EL (cell line): Measurements from ENCODE around the gene ESR1.
"Not testable (repeated sequence)": the region's sequence is repeated elsewhere in the genome, so short reads cannot be mapped to it uniquely, and the experiment has no call there.

Source experiments
- DNase-seq: peaks from one replicate; pipeline ENCODE4 v3.0.0-alpha.2; 2016

The ESR1 gene

DNA sequence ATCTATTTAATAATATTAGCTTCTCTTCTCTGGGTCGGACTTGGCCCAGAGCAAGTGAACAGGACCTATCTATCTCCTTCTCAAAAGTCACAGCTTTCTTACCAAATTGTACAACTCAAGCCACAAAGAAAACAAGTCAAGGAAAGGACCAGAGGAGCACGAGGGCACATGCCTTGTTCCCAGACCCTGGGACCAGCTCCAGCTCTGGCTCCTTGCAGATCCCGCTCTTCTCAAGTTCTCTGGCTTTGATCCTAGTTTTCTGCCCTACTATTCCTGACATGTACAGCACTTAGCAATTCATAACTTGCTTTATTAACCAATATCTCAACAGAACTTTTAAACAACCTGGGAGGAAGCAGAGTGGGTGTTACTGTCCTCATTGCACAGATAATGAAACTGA, 185.9 kb downstream of the ESR1 start:
- DNase-seq = no peak

DNA sequence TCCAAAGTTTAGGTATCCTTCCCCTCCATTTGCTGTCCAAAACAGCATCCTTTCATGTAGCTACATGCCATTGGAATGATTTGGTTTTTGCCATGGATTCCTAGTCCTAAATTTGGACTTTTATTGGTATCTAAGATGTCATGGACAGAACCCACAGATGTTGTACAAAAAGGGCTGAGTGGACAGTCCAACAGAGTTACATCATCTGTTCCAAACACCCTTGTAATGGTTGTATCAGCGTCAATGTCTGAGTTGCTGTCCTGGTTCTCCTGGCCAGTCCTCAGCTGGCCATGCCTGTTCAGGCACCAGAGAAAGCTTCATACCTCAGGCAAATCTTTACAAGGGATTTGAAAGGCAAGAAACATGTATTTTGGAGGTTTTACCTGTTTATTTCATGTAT, 191.3 kb downstream of the ESR1 start:
- peak; percentile 36 for DNase-seq

DNA sequence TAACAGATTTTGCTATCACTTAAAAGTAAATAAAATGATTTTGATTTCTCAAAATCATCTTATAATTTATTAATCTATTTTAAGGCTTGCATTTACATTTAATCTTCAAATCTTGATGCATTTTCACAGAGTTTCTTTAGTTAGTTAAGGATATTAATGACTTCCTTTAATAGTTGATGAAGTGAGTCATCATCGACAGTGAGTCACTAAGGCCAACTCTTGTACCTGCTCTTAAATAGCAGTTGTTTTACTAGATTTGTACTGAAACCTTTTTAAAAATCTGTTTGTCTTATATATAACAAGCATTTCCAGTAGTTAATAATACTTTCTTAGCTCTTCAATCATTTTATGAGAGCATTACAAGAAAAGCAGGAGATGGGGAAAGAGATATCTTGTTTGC, 191.7 kb downstream of the ESR1 start:
- DNase-seq = peak; percentile 48

DNA sequence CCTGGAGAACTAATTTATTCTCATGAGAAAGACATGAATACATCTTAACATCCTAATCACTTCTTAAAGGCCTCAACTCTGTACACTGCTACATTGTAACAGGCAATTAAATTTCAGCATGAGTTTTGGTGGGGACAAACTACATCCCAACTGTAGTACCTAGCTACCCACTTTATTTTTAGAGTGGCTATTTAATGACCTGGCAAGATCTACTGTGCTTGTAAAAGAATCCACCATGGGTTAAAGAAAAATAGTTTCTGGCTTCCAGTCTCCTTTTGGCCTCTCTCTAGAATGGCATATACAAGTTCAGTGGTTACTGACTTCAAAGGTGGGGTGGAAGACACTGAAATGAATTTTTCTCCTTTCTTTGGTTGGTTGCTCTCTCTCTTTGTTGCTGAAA, 193.9 kb downstream of the ESR1 start:
- DNase-seq = no peak

DNA sequence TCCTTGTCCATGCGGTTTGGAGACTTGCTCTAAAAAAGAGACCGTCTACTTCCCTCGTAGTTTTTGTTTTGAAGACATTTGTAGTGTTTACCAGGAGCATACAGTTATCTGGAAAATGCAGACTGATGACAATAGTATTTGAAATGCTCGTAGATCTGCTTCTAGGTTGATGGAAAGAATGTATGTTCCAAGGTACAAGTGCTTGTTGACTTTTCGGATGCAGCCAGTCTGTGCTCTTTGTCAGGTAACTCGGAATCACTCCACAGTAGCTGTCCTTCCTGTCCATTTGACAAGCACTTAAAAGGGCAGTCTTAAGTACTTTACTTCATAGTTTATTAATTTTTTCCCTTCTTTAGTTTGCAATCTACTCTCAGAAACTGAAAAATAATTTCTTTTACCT, 194.8 kb downstream of the ESR1 start:
- no peak for DNase-seq

DNA sequence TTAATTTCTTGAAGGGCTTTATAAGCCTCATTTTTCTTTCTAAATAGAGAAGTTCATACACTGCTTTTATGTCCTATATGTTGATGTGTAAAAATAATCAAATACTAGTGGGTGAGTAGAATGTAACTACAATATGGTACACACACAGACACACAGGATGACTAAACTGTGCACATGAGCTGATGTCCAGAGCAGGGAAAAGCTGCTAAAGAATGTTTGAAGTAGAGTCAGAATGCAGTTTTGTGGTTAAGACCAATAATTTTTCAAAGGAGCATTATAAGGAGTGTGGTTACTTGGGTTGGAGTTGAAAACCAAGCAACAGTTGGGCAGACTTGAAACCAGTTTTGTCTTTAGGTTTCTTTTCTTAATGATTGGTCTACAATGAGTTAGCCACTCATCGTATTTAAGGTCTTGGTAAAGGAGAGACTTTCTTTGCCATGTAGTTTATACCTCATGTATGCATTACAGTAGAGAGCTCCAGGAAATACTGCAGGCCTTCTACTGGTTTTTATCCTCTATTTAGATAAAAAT, 196.6 kb downstream of the ESR1 start:
- peak; percentile 26 for DNase-seq

DNA sequence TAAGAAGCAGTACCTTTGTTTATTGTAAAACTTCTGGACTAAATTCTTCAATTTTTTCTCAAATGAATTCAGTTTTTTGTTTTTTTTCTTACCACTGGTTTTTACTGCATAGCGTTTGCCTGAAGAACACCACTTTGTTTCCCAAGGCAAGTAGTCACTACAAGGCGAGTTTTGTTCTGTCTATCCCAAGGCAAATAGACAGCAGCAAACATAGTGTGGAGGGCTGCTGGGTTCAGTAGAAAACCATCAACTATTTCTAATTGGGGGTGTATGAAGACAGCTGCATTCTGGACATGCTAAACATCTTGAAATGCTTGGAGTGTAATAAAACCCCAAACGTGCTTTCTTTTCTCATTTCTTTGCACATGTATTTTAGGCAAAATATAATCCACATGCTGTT, 197.4 kb downstream of the ESR1 start:
- DNase-seq = no peak

DNA sequence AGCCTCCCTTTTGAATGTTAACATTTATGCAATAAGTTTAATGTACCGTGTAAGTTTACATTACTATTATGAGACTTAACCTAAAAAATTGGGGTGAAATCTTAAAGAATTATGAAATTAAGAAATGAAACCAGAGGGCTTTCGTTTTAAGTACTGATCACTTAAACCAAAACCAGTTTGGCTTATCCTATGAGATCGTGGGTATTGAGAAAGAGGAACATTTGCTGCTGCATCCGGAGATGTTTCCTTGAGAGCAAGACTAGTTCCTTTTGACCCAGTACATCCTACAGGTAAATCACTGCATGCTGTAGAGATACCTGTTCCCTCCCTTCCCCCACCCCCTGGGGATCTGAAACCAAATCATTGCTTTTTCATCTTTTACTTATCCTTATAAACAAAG, 201.3 kb downstream of the ESR1 start:
- no peak for DNase-seq

DNA sequence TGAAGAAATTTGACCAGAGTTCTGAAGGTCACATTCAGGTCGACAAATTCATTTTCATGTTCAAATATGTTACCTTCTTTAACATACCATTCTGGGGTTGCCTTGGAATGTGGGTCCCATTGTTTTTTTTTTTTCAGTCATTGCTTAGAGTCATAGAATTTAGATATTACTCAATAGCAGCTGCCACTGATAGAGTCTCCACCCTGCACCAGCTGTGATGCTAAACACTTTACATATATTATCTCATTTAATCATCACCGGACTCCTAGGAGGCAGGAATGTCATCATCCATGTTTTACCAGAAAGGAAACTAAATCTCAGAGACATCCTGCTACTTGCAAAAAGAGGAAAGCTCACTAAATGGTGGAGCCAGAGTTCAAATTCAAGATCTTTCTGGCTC, 204.7 kb downstream of the ESR1 start:
- DNase-seq = no peak

DNA sequence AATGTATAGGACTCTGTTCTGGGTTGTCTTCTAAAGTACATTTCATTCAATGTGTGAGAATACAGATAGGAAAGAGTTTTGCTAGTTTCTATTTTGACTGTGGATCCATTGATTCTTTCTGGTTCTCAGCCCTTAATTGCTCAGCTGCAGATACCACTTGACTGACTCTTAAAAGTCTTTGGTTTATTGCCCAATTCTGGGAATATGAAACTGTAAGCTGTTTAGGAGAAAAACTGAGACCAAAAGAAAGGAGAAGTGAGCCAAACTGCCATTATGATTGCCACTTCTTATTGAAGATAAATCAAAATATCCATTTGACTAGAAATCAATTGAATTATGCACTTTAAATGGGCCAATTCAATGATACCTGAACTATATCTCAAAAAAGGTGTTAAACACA, 211.4 kb downstream of the ESR1 start:
- no peak for DNase-seq

DNA sequence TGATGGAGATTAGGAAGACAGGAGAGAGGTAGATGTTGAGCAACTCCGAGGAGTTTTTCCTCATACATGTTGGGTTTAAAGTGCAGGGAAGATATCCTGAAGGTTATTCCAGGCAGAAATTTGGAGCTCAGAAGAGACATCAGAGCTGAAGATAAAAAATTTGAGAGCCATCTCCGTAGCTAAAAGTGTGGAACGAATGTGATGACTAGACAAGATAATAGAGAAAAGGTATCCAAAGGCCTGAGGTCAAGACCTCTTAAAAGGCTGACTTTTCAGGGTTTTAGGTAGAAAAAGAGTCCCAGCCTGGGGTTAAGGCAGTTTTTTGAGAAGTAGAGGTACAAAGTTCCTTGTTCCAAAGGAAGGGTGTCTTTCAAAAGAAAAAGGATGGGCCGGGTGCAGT, 214.8 kb downstream of the ESR1 start:
- no peak for DNase-seq

DNA sequence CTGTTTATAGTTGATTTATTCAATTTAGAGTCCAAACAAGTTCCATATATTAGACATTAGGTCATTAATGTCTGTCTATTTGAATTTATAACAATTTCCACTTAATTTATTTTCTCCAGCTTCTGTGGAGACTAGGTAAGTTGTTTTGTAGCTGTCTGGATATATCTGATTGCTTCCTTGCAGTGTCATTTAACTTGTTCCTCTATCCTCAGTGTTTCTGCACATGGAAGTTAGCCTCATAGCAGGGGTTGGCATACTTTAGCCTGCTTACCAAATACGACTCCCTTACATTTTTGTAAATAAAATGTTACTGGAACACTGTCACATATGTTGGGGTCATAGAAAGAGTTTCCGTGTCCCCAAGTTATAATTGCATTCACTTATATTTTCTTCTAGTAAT, 216.1 kb downstream of the ESR1 start:
- DNase-seq = no peak

DNA sequence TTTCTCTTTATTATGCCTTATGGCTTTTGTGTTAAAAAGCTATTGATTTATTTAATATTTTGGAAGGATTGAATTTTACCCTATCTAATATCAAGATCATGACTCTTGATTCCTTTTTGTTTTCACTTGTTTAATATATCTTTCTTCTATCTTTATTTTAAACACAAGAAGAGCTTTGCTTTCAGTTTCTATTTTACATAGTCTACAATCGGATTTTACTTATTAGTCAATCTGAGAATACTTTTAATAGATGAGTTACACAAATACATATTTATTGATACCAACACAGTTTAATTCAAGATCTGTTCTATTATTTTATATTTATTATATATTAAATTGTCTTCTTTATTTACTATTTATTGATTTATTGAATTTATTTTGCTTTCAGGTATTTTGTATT, 218.8 kb downstream of the ESR1 start:
- DNase-seq = no peak

DNA sequence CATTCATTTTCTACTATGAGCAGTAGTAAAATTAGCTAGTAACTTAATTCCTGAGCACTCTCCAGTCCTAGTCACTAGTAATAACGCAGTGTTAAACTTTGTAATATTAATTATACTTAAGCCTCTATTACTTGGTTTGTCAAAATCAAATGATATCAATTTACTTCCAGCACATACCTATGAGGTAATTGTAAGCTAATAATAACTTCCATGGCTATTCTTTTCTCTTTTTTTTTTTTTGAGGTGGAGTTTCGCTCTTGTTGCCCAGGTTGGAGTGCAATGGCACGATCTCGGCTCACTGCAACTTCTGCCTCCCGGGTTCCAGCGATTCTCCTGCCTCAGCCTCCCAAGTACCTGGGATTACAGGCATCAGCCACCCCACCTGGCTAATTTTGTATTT, 219.3 kb downstream of the ESR1 start:
- not testable (repeated sequence) for DNase-seq

DNA sequence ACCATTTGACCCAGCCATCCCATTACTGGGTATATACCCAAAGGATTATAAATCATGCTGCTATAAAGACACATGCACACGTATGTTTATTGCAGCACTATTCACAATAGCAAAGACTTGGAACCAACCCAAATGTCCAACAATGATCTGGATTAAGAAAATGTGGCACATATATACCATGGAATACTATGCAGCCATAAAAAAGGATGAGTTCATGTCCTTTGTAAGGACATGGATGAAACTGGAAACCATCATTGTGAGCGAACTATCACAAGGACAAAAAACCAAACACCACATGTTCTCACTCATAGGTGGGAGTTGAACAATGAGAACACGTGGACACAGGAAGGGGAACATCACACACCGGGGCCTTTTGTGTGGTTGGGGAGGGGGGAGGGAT, 226.3 kb downstream of the ESR1 start:
- DNase-seq = not testable (repeated sequence)

DNA sequence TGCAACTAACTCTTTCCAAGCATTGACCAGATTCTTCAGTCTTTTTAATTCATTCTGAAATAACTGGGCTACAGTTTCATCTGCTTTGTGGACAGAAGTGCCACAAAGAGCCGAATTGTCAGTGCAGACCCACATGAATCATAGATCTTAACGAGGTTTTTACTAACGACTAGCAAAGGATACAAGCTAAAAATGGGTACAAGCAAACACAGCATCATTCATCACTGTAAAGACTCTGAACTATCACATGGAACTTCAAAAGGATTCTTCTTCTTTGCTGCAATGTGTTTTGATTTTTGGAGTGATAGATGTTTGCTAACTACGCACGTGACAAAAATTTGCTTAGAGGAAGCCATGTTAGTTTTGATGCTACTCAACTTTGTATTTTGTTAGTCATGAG, 227.1 kb downstream of the ESR1 start:
- no peak for DNase-seq

DNA sequence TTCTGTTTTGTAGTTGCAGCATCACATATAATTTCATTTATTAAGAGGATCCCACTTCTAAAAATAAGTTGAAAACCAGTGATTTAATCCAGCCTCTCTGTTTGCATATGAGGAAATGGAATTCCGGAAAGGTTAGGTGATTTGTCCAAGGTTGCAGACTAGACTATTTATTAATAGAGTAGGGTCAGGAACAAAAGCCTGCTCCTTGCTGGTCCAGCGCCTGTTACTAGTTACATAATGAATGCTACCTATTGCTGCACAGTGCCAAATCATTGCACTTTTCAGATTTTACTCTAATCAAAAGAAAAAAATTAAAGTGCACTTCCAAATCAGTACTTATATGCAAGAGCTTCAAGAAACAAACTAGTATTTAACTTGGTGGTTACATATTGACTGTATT, 238.6 kb downstream of the ESR1 start:
- DNase-seq = no peak

DNA sequence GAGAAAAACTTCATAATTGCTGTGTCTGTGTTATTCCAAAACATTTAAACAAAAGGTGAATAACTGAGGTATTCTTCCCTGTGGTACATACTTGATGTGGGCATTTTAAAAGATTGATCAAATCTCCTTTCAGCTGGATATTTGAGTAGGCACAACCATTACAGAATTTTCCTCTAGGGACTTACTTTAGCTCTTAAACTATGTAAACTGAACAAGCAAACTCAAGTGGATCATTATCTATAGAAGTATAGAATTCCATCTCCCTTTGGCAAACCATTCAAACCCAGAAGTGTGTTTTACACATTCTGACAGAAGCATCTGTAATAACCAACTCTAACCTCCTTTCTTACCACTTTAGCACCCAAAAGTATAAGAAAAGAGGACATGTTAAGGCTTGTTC, 241.4 kb downstream of the ESR1 start:
- DNase-seq = no peak

DNA sequence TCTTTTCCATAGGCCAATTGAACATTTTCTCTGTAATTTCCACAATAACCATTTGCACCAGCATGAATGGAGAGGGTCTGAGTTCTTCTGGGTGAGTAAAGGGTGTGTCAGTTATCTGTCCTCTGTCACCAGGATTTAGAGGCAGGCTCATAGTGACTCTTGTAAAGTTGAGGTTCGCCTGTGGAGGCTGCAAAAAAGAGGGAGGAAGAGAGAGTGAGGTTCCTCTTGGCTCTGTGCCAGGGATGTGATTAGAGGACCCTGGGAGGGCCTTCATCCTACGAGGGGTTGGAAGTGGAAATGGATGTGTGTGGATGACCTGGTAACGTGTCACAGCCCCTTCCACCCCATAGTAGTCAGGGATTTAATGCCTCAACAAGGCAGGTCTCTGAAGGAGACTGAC, 242.0 kb downstream of the ESR1 start:
- no peak for DNase-seq

DNA sequence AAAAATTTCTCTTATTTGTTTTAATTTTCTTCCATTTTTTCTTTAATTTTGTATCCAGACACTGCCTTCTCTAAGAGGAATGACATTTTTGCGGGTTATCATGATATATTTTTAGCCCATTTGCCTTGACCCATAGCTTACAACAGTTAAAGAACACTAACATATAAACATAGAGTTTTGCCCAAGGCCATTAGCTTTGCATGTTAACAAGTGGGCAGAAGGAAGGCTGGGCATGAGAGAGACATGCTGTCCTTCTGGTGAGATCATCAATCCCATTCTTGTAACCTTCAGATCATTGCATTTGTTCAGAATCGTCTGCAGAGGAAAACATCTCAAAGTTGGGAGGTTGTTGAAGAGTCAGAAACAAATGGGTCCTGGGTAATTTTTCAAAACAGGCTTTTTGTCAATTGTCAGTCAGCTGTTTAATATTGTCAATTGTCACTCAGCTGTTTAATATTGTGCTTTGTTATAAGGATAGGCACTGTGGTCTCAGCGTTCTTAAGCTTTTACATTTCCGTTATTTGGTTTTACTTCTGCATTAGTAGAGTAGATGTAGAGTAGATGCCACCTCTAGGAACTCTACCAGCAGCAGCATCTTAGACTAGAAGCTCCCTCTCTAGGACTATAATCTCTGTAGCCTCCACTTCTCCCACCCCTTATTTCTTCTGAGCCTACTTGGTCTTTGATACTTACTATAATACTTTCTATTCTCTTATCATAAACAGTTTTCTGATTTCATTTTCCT, 243.1 kb downstream of the ESR1 start:
- peak; percentile 28 for DNase-seq

DNA sequence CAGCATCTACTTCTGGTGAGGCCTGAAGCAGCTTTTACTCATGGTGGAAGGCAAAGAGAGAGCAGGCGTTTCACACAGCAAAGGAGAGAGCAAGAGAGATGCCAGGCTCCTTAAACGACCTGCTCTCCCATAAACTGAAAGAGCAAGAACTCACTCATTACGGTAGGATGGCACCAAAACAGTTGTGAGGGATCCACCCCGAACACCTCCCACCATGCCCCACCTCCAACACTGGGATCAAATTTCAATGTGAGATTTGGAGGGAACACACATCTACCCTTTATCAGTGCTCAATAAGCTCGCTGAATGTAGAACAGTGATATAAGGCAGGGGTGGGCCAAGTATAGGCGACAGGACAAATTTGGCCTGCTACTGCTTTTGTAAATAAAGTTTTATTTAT, 244.6 kb downstream of the ESR1 start:
- DNase-seq = no peak

DNA sequence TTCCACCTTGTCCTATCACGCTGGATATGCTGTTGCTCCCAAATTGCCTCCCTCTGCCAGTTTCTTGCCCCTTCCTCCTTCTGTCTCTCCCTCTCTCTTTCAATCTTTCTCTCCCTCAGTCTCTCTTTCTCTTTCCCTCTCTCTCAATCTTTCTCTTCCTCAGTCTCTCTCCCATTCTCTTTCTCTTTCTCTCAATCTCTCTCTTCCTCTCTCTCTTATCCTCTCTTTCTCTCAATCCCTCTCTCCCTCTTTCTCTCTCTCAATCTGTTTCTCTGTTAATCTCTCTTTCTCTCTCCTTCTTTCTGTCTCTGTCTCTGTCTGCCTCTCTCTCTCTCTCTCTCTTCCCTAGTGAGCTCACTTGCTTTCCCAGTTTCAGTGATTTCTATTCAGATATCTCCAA, 245.8 kb downstream of the ESR1 start:
- no peak for DNase-seq

DNA sequence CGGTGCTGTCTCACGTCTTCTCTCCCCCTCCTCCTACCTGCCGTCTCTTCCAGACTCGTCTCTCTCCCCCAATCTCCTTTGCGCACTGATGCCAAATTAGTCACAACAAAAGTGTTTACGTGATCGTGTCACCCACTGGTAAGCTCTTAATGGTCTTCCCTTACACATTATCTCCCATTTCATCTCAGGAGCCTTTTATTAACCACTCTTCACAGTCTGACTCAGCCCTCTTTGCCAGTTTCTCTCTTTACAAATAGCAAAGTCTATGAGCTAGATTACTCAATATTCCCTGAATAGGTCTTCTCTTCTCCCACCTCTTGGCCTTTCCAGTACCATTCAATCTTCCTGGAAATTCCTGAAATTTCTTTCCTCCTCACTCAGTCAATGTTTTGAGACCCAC, 247.0 kb downstream of the ESR1 start:
- peak; percentile 87 for DNase-seq

DNA sequence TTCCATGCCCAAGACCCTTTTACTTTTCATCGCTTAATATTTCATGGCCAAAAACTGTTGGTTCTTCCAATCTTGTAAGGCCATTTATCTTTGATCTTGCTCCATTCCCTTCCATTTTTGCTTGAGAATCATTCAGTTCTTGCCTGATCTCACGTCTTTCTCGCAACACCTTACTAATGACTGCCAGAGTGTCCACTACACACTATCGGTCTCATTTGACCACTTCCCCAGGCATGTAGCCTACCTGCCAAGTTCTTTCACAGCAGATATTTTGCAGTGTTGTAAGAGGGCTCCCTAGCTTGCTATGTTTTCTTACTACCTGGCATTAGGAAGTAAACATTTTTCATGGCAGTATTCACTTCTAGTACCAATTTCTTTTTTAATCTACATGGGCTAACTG, 248.0 kb downstream of the ESR1 start:
- no peak for DNase-seq

DNA sequence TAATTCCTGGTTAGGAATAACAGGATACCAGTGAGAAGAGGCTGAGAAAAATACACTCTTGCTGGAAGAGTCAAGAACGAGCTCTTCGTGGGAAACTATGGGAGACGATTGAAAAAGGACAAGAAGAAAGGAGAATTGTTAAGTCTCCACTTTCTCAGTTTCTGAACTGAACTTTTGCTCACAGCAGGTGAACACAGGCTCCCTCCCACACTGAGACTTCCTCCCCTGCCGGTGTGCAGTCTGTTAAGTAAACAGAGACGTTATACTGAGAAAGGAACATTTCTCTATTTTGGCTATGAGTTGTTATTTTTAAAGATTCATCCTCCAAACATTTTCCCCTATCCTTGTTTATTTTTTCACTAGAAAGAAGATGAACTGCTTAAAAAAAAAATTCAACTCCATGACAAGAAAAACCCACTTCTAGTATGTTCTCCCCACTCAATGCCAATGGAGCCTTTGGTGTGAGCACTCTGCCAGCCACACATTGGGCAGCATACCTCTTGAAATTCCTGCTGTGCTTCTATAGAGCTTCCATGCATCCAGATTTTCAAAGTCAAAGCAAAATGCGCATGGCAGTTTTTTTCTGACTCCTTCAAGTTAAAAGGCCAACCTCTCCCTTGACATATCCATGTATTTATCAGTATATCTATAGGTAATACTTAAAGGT, 250.5 kb downstream of the ESR1 start:
- DNase-seq = no peak
